H54 (cell line): ENCODE measurements around the gene ZNF90.
A peak's percentile ranks its signal among the peaks of the same experiment; 100 is the strongest.
"Not testable (repeated sequence)": the region's sequence is repeated elsewhere in the genome, so short reads cannot be mapped to it uniquely, and the experiment has no call there.

Source experiments
- DNase-seq: peaks from one replicate; pipeline ENCODE4 v3.0.0; 2011; ENCODE audit warnings: low spot score, mixed read lengths; ENCODE audit not compliant: insufficient read length
- FAIRE-seq: peaks from 3 replicates; lab custom pipeline; 2011; peaks lifted over from hg19 to GRCh38; lab: Jason Lieb, UNC
- POLR2A ChIP-seq: IDR thresholded peaks from 2 replicates; pipeline ENCODE4 v1.6.1; 2011; ENCODE audit warnings: low read depth, mild to moderate bottlenecking, low read length

The ZNF90 gene

GRCh38 chr19:20077791-20078463, at the start of gene ZNF90:
TSS of gene ZNF90 (plus strand) at chr19:20078000. CDS start at chr19:20078133, 133 bp downstream.
- FAIRE-seq, result no peak
- peak; percentile 29 for DNase-seq
- no peak for TF ChIP-seq POLR2A

- TF ChIP-seq POLR2A, result no peak
- FAIRE-seq, result no peak
- no peak for DNase-seq
Measured at GRCh38 chr19:20028611-20029010, 49.2 kb upstream of the ZNF90 start.

- no peak for DNase-seq
- TF ChIP-seq POLR2A, result no peak
- FAIRE-seq, result no peak
Measured at GRCh38 chr19:20035935-20036334, 41.9 kb upstream of the ZNF90 start.

- no peak for DNase-seq
- no peak for FAIRE-seq
- no peak for TF ChIP-seq POLR2A
Measured at GRCh38 chr19:20038358-20039202, 39.2 kb upstream of the ZNF90 start.

GRCh38 chr19:20039203-20039723, 38.5 kb upstream of the ZNF90 start, which contains the start of gene ZNF682:
TSS of gene ZNF682 (minus strand) at chr19:20039505. CDS start at chr19:20039345, 160 bp downstream.
- DNase-seq (peak; percentile 79), FAIRE-seq (peak; percentile 94)
- TF ChIP-seq POLR2A, result no peak; the same call in 1 of the 2 replicates

- no peak for FAIRE-seq
Measured at GRCh38 chr19:20044663-20045062, 33.1 kb upstream of the ZNF90 start.

GRCh38 chr19:20045742-20046141, 32.1 kb upstream of the ZNF90 start:
- FAIRE-seq, DNase-seq: not testable (repeated sequence)

More at GRCh38 chr19:20044663-20045062, 33.1 kb upstream of the ZNF90 start:
- DNase-seq, result no peak
- no peak for TF ChIP-seq POLR2A

GRCh38 chr19:20051841-20052768, 25.7 kb upstream of the ZNF90 start:
- 0 out of 2 replicates have a peak, but pooled peaks have one; percentile 7 for TF ChIP-seq POLR2A
- FAIRE-seq, result no peak
- peak; percentile 26 for DNase-seq

GRCh38 chr19:20058738-20059137, 19.1 kb upstream of the ZNF90 start:
- DNase-seq, FAIRE-seq: not testable (repeated sequence)

- DNase-seq (no peak), FAIRE-seq (no peak)
- no peak for TF ChIP-seq POLR2A
Measured at GRCh38 chr19:20060282-20060681, 17.5 kb upstream of the ZNF90 start.

GRCh38 chr19:20066861-20067260, 10.9 kb upstream of the ZNF90 start:
- no peak for TF ChIP-seq POLR2A
- no peak for DNase-seq
- no peak for FAIRE-seq

GRCh38 chr19:20067943-20068342, 9.9 kb upstream of the ZNF90 start:
- TF ChIP-seq POLR2A, result no peak
- FAIRE-seq (no peak), DNase-seq (no peak)

- not testable (repeated sequence) for FAIRE-seq, DNase-seq
Measured at GRCh38 chr19:20068559-20068958, 9.2 kb upstream of the ZNF90 start.
